ENCODE measurements around the gene TANK.
A peak's percentile ranks its signal among the peaks of the same experiment; 100 is the strongest.
"Not testable (repeated sequence)": the region's sequence is repeated elsewhere in the genome, so short reads cannot be mapped to it uniquely, and the experiment has no call there.

TANK gene

GRCh38 chr2:161279230-161279815 lies 119.1 kb downstream of the TANK start:
- DNase-seq (ENCODE audit: low spot score), result not testable (repeated sequence)

- DNase-seq (ENCODE audit: low spot score), result peak; percentile 1
These were observed 120.7 kb downstream of the TANK start for GRCh38 chr2:161280906-161281323.

DNA sequence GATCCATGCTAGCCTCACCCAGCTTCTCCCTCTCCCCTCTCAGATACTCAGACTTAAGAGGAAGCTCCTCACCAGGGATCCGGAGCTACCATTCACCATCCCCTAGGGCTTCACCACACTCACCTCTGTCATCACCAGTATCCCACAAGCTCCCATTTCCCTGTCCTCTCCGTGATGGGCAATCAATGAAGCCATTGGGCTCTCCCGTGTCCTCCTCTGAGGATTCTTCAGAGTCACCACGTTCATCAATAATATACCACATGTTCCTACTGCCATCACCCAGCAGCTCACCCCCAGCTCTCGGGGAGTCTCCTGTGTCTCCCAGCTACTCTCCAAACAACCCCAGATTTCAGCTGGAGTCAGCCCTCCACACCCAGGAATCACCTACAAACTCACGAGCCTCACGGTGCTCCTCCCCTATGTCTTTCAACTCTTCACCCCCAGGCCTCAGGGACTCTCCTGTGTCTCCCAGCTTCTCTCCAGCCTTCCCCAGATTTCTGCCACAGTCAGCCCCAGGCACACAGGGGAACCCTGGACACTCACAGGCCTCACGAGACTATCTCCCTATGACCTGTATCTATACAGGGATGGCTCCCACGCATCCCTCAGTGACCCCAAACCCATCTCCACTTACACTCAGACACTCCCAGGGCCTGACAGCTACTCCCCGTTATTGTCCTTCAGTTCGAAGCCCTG lies 121.5 kb downstream of the TANK start:
- DNase-seq (ENCODE audit: low spot score), result not testable (repeated sequence)

- DNase-seq (ENCODE audit: low spot score), result not testable (repeated sequence)
These were observed 122.0 kb downstream of the TANK start for GRCh38 chr2:161282311-161282644.

GRCh38 chr2:161283926-161284325 lies 123.7 kb downstream of the TANK start:
- DNase-seq (ENCODE audit: low spot score), result peak; percentile 3

Measured in hepatic stellate cell (primary cell).